HepG2 (cell line): Measurements from ENCODE around the gene TANGO6. TPM values are rescaled to one million over a fixed set of nuclear protein-coding genes. Genes with fewer than 3 reads are reported as not detected.

Source experiments
- ATAC-seq: fragments of 200-7000 bp; cut with Tn5 transposase; 3 replicates; pipeline ENCODE4 v1.9.1; 2020; ENCODE audit warnings: mild to moderate bottlenecking, moderate library complexity
- BruUV-seq: library from RNA; stranded (reverse); fragments of 400-500 nt; replicated peaks from 2 replicates; lab custom pipeline; 2021; lab: Mats Ljungman, UMichigan
- CTCF ChIA-PET: fragments of 300-600 bp; formaldehyde crosslinking; extraction: SDS; loops from one replicate; lab custom pipeline; 2021; ENCODE audit warnings: low total read pairs, inconsistent platforms, low intra/inter-chr PET ratio; lab: Yijun Ruan, JAX
- POLR2A ChIA-PET: fragments of 350-600 bp; sonication (Branson Sonifier 250); formaldehyde crosslinking; loops from one replicate; lab custom pipeline; 2020; ENCODE audit warnings: antibody characterized with exemption, inconsistent platforms; lab: Yijun Ruan, JAX
- DNase-seq: peaks from one replicate; pipeline ENCODE4 v3.0.0-alpha.2; 2015; ENCODE audit warnings: low spot score
- FAIRE-seq: peaks from 3 replicates; lab custom pipeline; 2011; peaks lifted over from hg19 to GRCh38; lab: Jason Lieb, UNC
- H2AFZ ChIP-seq: one replicate; pipeline ENCODE4 v1.6.1; 2011; ENCODE audit warnings: low read length, inconsistent platforms
- H3K27ac ChIP-seq: fragments of 300-600 bp; 3 replicates; pipeline ENCODE4 v1.8.0; 2011; ENCODE audit warnings: mixed run types, mild to moderate bottlenecking, mixed read lengths, low read length, inconsistent platforms; ENCODE audit not compliant: insufficient read depth; ENCODE audit errors: extremely low read length
- H3K27me3 ChIP-seq, 2 experiments: fragments of 200-600 bp in 1 of 2; 2 replicates in 1 of 2; 3 replicates in 1 of 2; pipeline versions ENCODE4 v1.6.0 to v1.8.0; 2011; ENCODE audit warnings: low read length in 2 of 2, mild to moderate bottlenecking in 2 of 2, moderate library complexity in 2 of 2, inconsistent platforms in 1 of 2; ENCODE audit not compliant: insufficient read depth in 2 of 2, control insufficient read depth in 1 of 2
- H3K36me3 ChIP-seq, 2 experiments: fragments of 200-600 bp in 1 of 2; replicated peaks in 1 of 2; 2 replicates in 1 of 2; 3 replicates in 1 of 2; pipeline versions ENCODE4 v1.5.1 to v1.8.0; 2011; ENCODE audit warnings: low read length in 2 of 2, inconsistent platforms in 1 of 2; ENCODE audit not compliant: insufficient read depth in 2 of 2, control insufficient read depth in 1 of 2
- H3K4me1 ChIP-seq: 2 replicates; pipeline ENCODE4 v1.5.1; 2012; ENCODE audit warnings: low read length, inconsistent platforms; ENCODE audit not compliant: insufficient read depth
- H3K4me2 ChIP-seq: 2 replicates; pipeline ENCODE4 v1.6.0; 2011; ENCODE audit warnings: low read depth, low read length, inconsistent platforms
- H3K4me3 ChIP-seq, 3 experiments: fragments of 200-600 bp in 1 of 3; sonication (generic), shearing (Covaris generic) in 1 of 3; replicated peaks in 1 of 3; 2 replicates each; pipeline ENCODE4 v1.5.1; 2011 to 2016; ENCODE audit warnings: low read length in 3 of 3, inconsistent platforms in 2 of 3, low read depth in 2 of 3, mild to moderate bottlenecking in 2 of 3, control low read depth in 1 of 3, mixed read lengths in 1 of 3; ENCODE audit not compliant: insufficient read depth in 1 of 3
- H3K79me2 ChIP-seq: one replicate; pipeline ENCODE4 v1.6.1; 2011; ENCODE audit warnings: low read length, inconsistent platforms; ENCODE audit not compliant: insufficient read depth
- H3K9ac ChIP-seq: 2 replicates; pipeline ENCODE4 v1.6.0; 2011; ENCODE audit warnings: mild to moderate bottlenecking, low read depth, low read length, inconsistent platforms; ENCODE audit not compliant: insufficient read depth
- H3K9me3 ChIP-seq: 2 replicates; pipeline ENCODE4 v1.5.1; 2012; ENCODE audit warnings: mild to moderate bottlenecking, low read length
- H4K20me1 ChIP-seq: 2 replicates; pipeline ENCODE4 v1.6.0; 2011; ENCODE audit warnings: inconsistent platforms, mild to moderate bottlenecking, low read length, moderate library complexity; ENCODE audit not compliant: insufficient read depth
- ATF7-NPFF ChIP-seq: sonication (generic); formaldehyde crosslinking; IDR thresholded peaks from 2 replicates; pipeline ENCODE4 v1.8.1; 2023; ENCODE audit warnings: mild to moderate bottlenecking, low read depth, missing genetic modification reagents, moderate library complexity
- CCAR2 ChIP-seq: fragments of 200-400 bp; formaldehyde crosslinking; optimal IDR thresholded peaks from 2 replicates; pipeline ENCODE3; 2018; ENCODE audit warnings: low read depth, mild to moderate bottlenecking, low read length, moderate library complexity
- EZH2 ChIP-seq: conservative IDR thresholded peaks from 2 replicates; pipeline ENCODE4 v1.6.1; 2012; ENCODE audit warnings: mild to moderate bottlenecking, low read depth, low read length, moderate library complexity
- MLLT10 ChIP-seq: sonication (generic); formaldehyde crosslinking; IDR thresholded peaks from 2 replicates; pipeline ENCODE4 v1.4.0; 2020; ENCODE audit warnings: missing genetic modification reagents
- NFIB ChIP-seq: sonication (generic); formaldehyde crosslinking; IDR thresholded peaks from 2 replicates; pipeline ENCODE4 v1.9.0; 2021; ENCODE audit warnings: missing genetic modification reagents, mild to moderate bottlenecking, borderline replicate concordance
- PAWR ChIP-seq: sonication (generic); formaldehyde crosslinking; IDR thresholded peaks from 2 replicates; pipeline ENCODE4 v1.4.0; 2020; ENCODE audit warnings: missing genetic modification reagents, mild to moderate bottlenecking, borderline replicate concordance
- SMAD9 ChIP-seq: sonication (generic); formaldehyde crosslinking; IDR thresholded peaks from 2 replicates; pipeline ENCODE4 v1.5.1; 2020; ENCODE audit warnings: mild to moderate bottlenecking, missing genetic modification reagents
- ZNF30 ChIP-seq: sonication (generic); formaldehyde crosslinking; IDR thresholded peaks from 2 replicates; pipeline ENCODE4 v1.5.0; 2020; ENCODE audit warnings: mild to moderate bottlenecking, missing genetic modification reagents
- ZNF367 ChIP-seq: sonication (generic); formaldehyde crosslinking; IDR thresholded peaks from 2 replicates; pipeline ENCODE4 v1.4.0; 2020; ENCODE audit warnings: missing genetic modification reagents, borderline replicate concordance
- ZNF547 ChIP-seq: sonication (generic); formaldehyde crosslinking; IDR thresholded peaks from 2 replicates; pipeline ENCODE4 v1.5.1; 2020; ENCODE audit warnings: mild to moderate bottlenecking, missing genetic modification reagents
- ZNF550 ChIP-seq: sonication (generic); formaldehyde crosslinking; IDR thresholded peaks from 2 replicates; pipeline ENCODE4 v1.4.0; 2020; ENCODE audit warnings: mild to moderate bottlenecking, missing genetic modification reagents, borderline replicate concordance
- ZNF772 ChIP-seq: sonication (generic); formaldehyde crosslinking; IDR thresholded peaks from 2 replicates; pipeline ENCODE4 v1.5.0; 2020; ENCODE audit warnings: mild to moderate bottlenecking, missing genetic modification reagents
- WGBS: methylation state at CpG from one replicate; pipeline ENCODE4 v1.1.6; 2017; ENCODE audit warnings: low lambda C conversion rate; 5-methylcytosine and 5-hydroxymethylcytosine counted together
- in situ Hi-C: cut with HindIII; loops from 2 replicates; pipeline ENCODE4 v1.10.0; 2017; ENCODE audit warnings: low pct_unique_long_range_greater_than_20kb; ENCODE audit not compliant: extremely low pct_ligation_motif_present
- intact Hi-C: fragments of 100-400 bp; cut with micrococcal nuclease; formaldehyde crosslinking; loops from one replicate; pipeline ENCODE4 v1.10.0; 2022; ENCODE audit not compliant: unreplicated experiment
- polyA plus RNA-seq, 8 experiments: library from polyadenylated mRNA; depleted of rRNA in 3 of 8; stranded (reverse) in 7 of 8; unstranded in 1 of 8; fragments of >200 nt; fragmentation: Illumina TruSeq in 4 of 8; extraction: Trizol in 4 of 8; gene quantifications; 2 replicates each; pipeline versions ENCODE4 v1.2.1 to v1.2.3, GENCODE V29; 2011 to 2016; ENCODE audit warnings: low read depth in 4 of 8, missing spikeins in 1 of 8, mixed read lengths in 1 of 8; ENCODE audit not compliant: insufficient read depth in 1 of 8
- total RNA-seq, 5 experiments: library from RNA; depleted of rRNA; stranded (reverse); fragments of >200 nt; fragmentation: Illumina TruSeq; extraction: Trizol; gene quantifications; 2 replicates each; pipeline ENCODE4 v1.2.3, GENCODE V29; 2016; ENCODE audit warnings: low read depth in 1 of 5
- TF ChIP-seq, protein P1 (sequence below): sonication (generic); formaldehyde crosslinking; IDR thresholded peaks from 2 replicates; pipeline ENCODE4 v1.5.0; 2020; ENCODE audit warnings: mild to moderate bottlenecking, missing genetic modification reagents, moderate library complexity
- TF ChIP-seq, protein P2 (sequence below): sonication (generic); formaldehyde crosslinking; IDR thresholded peaks from 2 replicates; pipeline ENCODE4 v1.9.0; 2021; ENCODE audit warnings: missing genetic modification reagents, mild to moderate bottlenecking, borderline replicate concordance

TANGO6 gene
- total and polyA plus RNA-seq, 2 of the 13 experiments (the other 11 are each of a cell fraction or from before 2014, with no cell fraction given), result 7.2 to 13.3 TPM

DNA sequence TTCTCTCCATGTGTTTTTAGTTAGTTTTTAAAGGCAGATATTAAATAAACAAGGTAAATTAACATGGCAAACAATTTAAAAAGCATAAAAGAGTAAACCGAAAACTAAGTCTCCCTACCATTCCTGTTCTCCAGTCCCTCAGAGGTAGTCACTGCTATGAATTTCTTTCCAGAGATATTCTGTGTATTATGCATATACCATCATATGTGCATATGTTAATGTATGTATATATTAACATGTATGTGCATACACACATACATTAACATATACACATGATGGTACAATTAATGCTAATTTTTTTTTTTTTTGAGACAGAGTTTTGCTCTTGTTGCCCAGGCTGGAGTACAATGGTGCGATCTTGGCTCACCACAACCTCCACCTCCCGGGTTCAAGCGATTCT lies 32.5 kb downstream of the TANGO6 start:
- BruUV-seq, result no TSS peak
- 93% methylated on average over 4 of the region's 4 CpGs for WGBS
- Histone ChIP-seq H3K4me1 (peaks cover 28% of the 10 kb centered on the region), H2AFZ (no peak overlapping the region), H3K27ac (no peak overlapping the region), H3K4me3 (no peak overlapping the region), H4K20me1 (no peaks in the 10 kb centered on the region), H3K9me3 (no peaks in the 10 kb centered on the region), H3K9ac (no peak overlapping the region), H3K27me3 (no peaks in the 10 kb centered on the region), H3K79me2 (no peaks in the 10 kb centered on the region), H3K4me2 (no peak overlapping the region), H3K36me3 (peaks cover 5 to 7% of the 10 kb centered on the region in 2 experiments; a peak in 3 of 5 replicates)
- TF ChIP-seq CCAR2 (no peak), MLLT10 (CRISPR knock-in tag) (no peak), PAWR (CRISPR knock-in tag) (no peak), ZNF550 (CRISPR knock-in tag) (no peak), ATF7-NPFF (CRISPR knock-in tag) (no peak), ZNF547 (no peak), EZH2 (no peak), SMAD9 (CRISPR knock-in tag) (no peak), ZNF772 (CRISPR knock-in tag) (no peak), ZNF30 (CRISPR knock-in tag) (no peak), ZNF367 (no peak), NFIB (no peak)
- TF ChIP-seq, protein P1, sequence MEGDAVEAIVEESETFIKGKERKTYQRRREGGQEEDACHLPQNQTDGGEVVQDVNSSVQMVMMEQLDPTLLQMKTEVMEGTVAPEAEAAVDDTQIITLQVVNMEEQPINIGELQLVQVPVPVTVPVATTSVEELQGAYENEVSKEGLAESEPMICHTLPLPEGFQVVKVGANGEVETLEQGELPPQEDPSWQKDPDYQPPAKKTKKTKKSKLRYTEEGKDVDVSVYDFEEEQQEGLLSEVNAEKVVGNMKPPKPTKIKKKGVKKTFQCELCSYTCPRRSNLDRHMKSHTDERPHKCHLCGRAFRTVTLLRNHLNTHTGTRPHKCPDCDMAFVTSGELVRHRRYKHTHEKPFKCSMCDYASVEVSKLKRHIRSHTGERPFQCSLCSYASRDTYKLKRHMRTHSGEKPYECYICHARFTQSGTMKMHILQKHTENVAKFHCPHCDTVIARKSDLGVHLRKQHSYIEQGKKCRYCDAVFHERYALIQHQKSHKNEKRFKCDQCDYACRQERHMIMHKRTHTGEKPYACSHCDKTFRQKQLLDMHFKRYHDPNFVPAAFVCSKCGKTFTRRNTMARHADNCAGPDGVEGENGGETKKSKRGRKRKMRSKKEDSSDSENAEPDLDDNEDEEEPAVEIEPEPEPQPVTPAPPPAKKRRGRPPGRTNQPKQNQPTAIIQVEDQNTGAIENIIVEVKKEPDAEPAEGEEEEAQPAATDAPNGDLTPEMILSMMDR (CRISPR knock-in tag), result no peak
- TF ChIP-seq, protein P2, sequence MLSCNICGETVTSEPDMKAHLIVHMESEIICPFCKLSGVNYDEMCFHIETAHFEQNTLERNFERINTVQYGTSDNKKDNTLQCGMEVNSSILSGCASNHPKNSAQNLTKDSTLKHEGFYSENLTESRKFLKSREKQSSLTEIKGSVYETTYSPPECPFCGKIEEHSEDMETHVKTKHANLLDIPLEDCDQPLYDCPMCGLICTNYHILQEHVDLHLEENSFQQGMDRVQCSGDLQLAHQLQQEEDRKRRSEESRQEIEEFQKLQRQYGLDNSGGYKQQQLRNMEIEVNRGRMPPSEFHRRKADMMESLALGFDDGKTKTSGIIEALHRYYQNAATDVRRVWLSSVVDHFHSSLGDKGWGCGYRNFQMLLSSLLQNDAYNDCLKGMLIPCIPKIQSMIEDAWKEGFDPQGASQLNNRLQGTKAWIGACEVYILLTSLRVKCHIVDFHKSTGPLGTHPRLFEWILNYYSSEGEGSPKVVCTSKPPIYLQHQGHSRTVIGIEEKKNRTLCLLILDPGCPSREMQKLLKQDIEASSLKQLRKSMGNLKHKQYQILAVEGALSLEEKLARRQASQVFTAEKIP (CRISPR knock-in tag), result no peak
- CTCF ChIA-PET, result no interaction called here
- in situ Hi-C loops (no loop called here), intact Hi-C loops (no loop called here)
- DNase-seq (no peak), FAIRE-seq (no peak), ATAC-seq (no peak)
- POLR2A ChIA-PET, result no interaction called here
